Endothelial cell of umbilical vein (primary cell): ENCODE data around the gene SUGCT. TPM values are rescaled to one million over a fixed set of nuclear protein-coding genes. Genes with fewer than 3 reads are reported as not detected.
"Not testable (repeated sequence)": the region's sequence is repeated elsewhere in the genome, so short reads cannot be mapped to it uniquely, and the experiment has no call there.

Experiments used
- BruUV-seq: library from RNA; stranded (reverse); fragments of 400-500 nt; replicated peaks from 2 replicates; lab custom pipeline; 2021; lab: Mats Ljungman, UMichigan
- CTCF ChIA-PET: fragments of 300-600, 350-600 bp; sonication (Branson Sonifier 250); formaldehyde crosslinking; loops from one replicate; lab custom pipeline; 2021; ENCODE audit warnings: antibody characterized with exemption, inconsistent platforms; lab: Charles Lee
- POLR2A ChIA-PET: fragments of 300-600, 350-600 bp; sonication (Branson Sonifier 250); formaldehyde crosslinking; loops from one replicate; lab custom pipeline; 2021; ENCODE audit warnings: antibody characterized with exemption, inconsistent platforms; lab: Charles Lee
- DNase-seq: peaks from one replicate; pipeline ENCODE4 v3.0.0-alpha.2; 2011; ENCODE audit warnings: low read depth, low spot score
- FAIRE-seq: peaks from 2 replicates; lab custom pipeline; 2011; peaks lifted over from hg19 to GRCh38; lab: Jason Lieb, UNC
- H2AFZ ChIP-seq: 2 replicates; pipeline ENCODE4 v1.6.0; 2012; ENCODE audit warnings: low read depth, low read length, control low read depth, inconsistent platforms
- H3K27ac ChIP-seq: 2 replicates; pipeline ENCODE4 v1.5.1; 2011; ENCODE audit warnings: low read depth, mild to moderate bottlenecking, control low read depth, low read length, moderate library complexity; ENCODE audit not compliant: insufficient read depth
- H3K27me3 ChIP-seq, 2 experiments: 2 replicates each; pipeline versions ENCODE4 v1.6.0 to v1.6.1; 2011; ENCODE audit warnings: low read length in 2 of 2, mixed read lengths in 1 of 2; ENCODE audit not compliant: control insufficient read depth in 2 of 2, insufficient read depth in 2 of 2
- H3K36me3 ChIP-seq, 2 experiments: 2 replicates in 1 of 2; 3 replicates in 1 of 2; pipeline ENCODE4 v1.5.1; 2011; ENCODE audit warnings: low read length in 2 of 2, mild to moderate bottlenecking in 1 of 2, moderate library complexity in 1 of 2; ENCODE audit not compliant: control insufficient read depth in 2 of 2, insufficient read depth in 2 of 2; ENCODE audit errors: extremely low read depth in 1 of 2
- H3K4me1 ChIP-seq: 3 replicates; pipeline ENCODE4 v1.5.1; 2011; ENCODE audit warnings: mild to moderate bottlenecking, low read length; ENCODE audit not compliant: control insufficient read depth, insufficient read depth; ENCODE audit errors: extremely low read depth
- H3K4me2 ChIP-seq: 2 replicates; pipeline ENCODE4 v1.6.1; 2011; ENCODE audit warnings: low read length, control low read depth, mixed read lengths; ENCODE audit not compliant: insufficient read depth
- H3K4me3 ChIP-seq, 3 experiments: fragments of 200-600 bp in 1 of 3; sonication (generic), shearing (Covaris generic) in 1 of 3; replicated peaks in 1 of 3; 2 replicates each; pipeline ENCODE4 v1.5.1; 2011 to 2016; ENCODE audit warnings: control low read depth in 3 of 3, low read length in 3 of 3, mild to moderate bottlenecking in 2 of 3, inconsistent platforms in 1 of 3, low read depth in 1 of 3, moderate library complexity in 1 of 3; ENCODE audit not compliant: insufficient read depth in 1 of 3
- H3K79me2 ChIP-seq: 2 replicates; pipeline ENCODE4 v1.6.0; 2012; ENCODE audit warnings: low read length, inconsistent platforms; ENCODE audit not compliant: control insufficient read depth, insufficient read depth
- H3K9ac ChIP-seq: replicated peaks from 2 replicates; pipeline ENCODE3; 2011; ENCODE audit warnings: low read length, control low read depth; ENCODE audit not compliant: insufficient read depth; ENCODE audit errors: extremely low read depth
- H3K9me1 ChIP-seq: replicated peaks from 3 replicates; pipeline ENCODE4 v1.6.0; 2011; ENCODE audit warnings: mild to moderate bottlenecking, low read length; ENCODE audit not compliant: control insufficient read depth, insufficient read depth; ENCODE audit errors: extremely low read depth
- H3K9me3 ChIP-seq: replicated peaks from 2 replicates; pipeline ENCODE4 v1.5.1; 2012; ENCODE audit warnings: low read length, inconsistent platforms; ENCODE audit not compliant: control insufficient read depth, insufficient read depth
- H4K20me1 ChIP-seq: replicated peaks from 2 replicates; pipeline ENCODE3; 2011; ENCODE audit warnings: mild to moderate bottlenecking, low read length; ENCODE audit not compliant: control insufficient read depth, insufficient read depth; ENCODE audit errors: extremely low read depth
- FOS ChIP-seq: IDR thresholded peaks from 2 replicates; pipeline ENCODE4 v1.6.1; 2011; ENCODE audit warnings: mild to moderate bottlenecking, low read length, moderate library complexity, borderline replicate concordance; ENCODE audit not compliant: insufficient read depth
- GATA2 ChIP-seq: IDR thresholded peaks from 2 replicates; pipeline ENCODE4 v1.7.0; 2011; ENCODE audit warnings: low read depth, mild to moderate bottlenecking, moderate library complexity, mixed read lengths, low read length; ENCODE audit not compliant: insufficient read length, insufficient read depth
- JUN ChIP-seq: IDR thresholded peaks from 2 replicates; pipeline ENCODE4 v1.6.1; 2011; ENCODE audit warnings: borderline replicate concordance, low read depth; ENCODE audit not compliant: insufficient read length, insufficient read depth
- MYC ChIP-seq: IDR thresholded peaks from one replicate; pipeline ENCODE4 v1.6.1; 2011; ENCODE audit warnings: mild to moderate bottlenecking, low read depth, low read length
- POLR2A ChIP-seq: IDR thresholded peaks from 2 replicates; pipeline ENCODE4 v1.6.1; 2012; ENCODE audit warnings: low read depth, mild to moderate bottlenecking, control low read depth, low read length
- POLR2AphosphoS5 ChIP-seq: IDR thresholded peaks from 2 replicates; pipeline ENCODE4 v1.6.1; 2012; ENCODE audit warnings: low read depth, mild to moderate bottlenecking, control low read depth, low read length, moderate library complexity; ENCODE audit not compliant: insufficient read depth
- dilution Hi-C: fragments of 300-500 bp; cut with MboI; formaldehyde crosslinking; loops from one replicate; pipeline ENCODE4 v1.15.0; 2019; ENCODE audit warnings: low sequenced_read_pairs; ENCODE audit not compliant: extremely low pct_ligation_motif_present
- intact Hi-C: fragments of 100-400 bp; cut with micrococcal nuclease; formaldehyde crosslinking; loops from one replicate; pipeline ENCODE4 v1.10.0; 2022
- polyA plus RNA-seq, 4 experiments: library from polyadenylated mRNA; depleted of rRNA in 3 of 4; stranded (reverse) in 3 of 4; unstranded in 1 of 4; fragments of >200 nt; gene quantifications; 2 replicates each; pipeline versions ENCODE4 v1.2.1 to v1.2.3, GENCODE V29; 2011 to 2012; ENCODE audit warnings: missing spikeins in 1 of 4
- total RNA-seq: library from RNA; stranded (reverse); gene quantifications from 2 replicates; pipeline ENCODE4 v1.2.3, GENCODE V29; 2021
- TF ChIP-seq, protein P1 (sequence below): IDR thresholded peaks from 2 replicates; pipeline ENCODE4 v1.6.1; 2011; ENCODE audit not compliant: insufficient read depth, insufficient read length

SUGCT gene
- total and polyA plus RNA-seq, 2 donors (not counting 3 experiments of a cell fraction or from before 2014, with no cell fraction given) = 1.2 to 1.4 TPM

DNA sequence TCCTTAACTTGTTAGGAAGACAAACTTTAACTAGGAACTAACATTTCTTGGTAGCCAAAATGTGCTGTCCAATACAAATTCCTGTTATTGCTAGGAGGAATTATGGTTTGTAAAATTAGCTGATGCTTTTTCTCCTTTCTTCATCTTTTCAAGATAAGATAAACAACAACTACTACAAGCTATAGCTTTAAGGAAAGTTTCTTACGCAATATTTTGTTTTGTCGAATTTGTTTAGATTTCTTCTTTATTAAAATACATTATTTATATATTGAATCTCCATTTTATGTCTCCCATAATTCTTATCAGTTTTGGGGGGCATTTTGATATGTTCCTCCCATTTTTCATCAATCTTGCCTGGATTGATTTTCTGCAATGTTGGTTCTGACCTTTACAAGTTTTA is 277.5 kb downstream of the SUGCT start:
- intact Hi-C loops = loop anchor here (2.0 kb wide), 1 partner anchor 14 kb away; no protein-coding TSS in a partner anchor
- H3K4me3 ChIP-seq = no peak overlapping the region
- H3K9ac ChIP-seq = no peak overlapping the region
- H3K36me3 ChIP-seq = no peaks in the 10 kb centered on the region
- no peak overlapping the region for H3K27ac ChIP-seq
- H3K4me1 ChIP-seq = no peaks in the 10 kb centered on the region
- ChIA-PET CTCF (no interaction called here), POLR2A (no interaction called here)
- no peaks in the 10 kb centered on the region for H3K27me3 ChIP-seq
- H3K9me3 ChIP-seq = no peaks in the 10 kb centered on the region
- H3K79me2 ChIP-seq = no peaks in the 10 kb centered on the region
- TF ChIP-seq POLR2A (no peak), FOS (no peak), MYC (no peak), POLR2AphosphoS5 (no peak), GATA2 (no peak), JUN (no peak)
- TF ChIP-seq, protein P1, sequence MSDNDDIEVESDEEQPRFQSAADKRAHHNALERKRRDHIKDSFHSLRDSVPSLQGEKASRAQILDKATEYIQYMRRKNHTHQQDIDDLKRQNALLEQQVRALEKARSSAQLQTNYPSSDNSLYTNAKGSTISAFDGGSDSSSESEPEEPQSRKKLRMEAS = no peak
- H3K4me2 ChIP-seq = no peak overlapping the region
- BruUV-seq = no TSS peak
- H3K9me1 ChIP-seq = no peaks in the 10 kb centered on the region
- no peak overlapping the region for H2AFZ ChIP-seq
- no peak for DNase-seq
- no peak for FAIRE-seq
- dilution Hi-C loops = no loop called here
- no peaks in the 10 kb centered on the region for H4K20me1 ChIP-seq

GRCh38 chr7:40414704-40415103 is 279.9 kb downstream of the SUGCT start:
- H3K9me1 ChIP-seq, H3K79me2 ChIP-seq, H3K27me3 ChIP-seq, H3K27ac ChIP-seq, H3K4me3 ChIP-seq, intact Hi-C loops, H3K36me3 ChIP-seq, dilution Hi-C loops, FAIRE-seq, H4K20me1 ChIP-seq, CTCF ChIA-PET, H3K4me1 ChIP-seq, H3K9ac ChIP-seq, DNase-seq, POLR2A ChIA-PET, H2AFZ ChIP-seq, BruUV-seq, H3K4me2 ChIP-seq, H3K9me3 ChIP-seq: not testable (repeated sequence)
